Fibroblast of skin of right biceps (primary cell): ENCODE measurements around the gene ARHGEF5.
A peak's percentile ranks its signal among the peaks of the same experiment; 100 is the strongest.
"Not testable (repeated sequence)": the region's sequence is repeated elsewhere in the genome, so short reads cannot be mapped to it uniquely, and the experiment has no call there.

Experiments
- DNase-seq: peaks from one replicate; pipeline ENCODE4 v3.0.0-alpha.2; 2013

ARHGEF5 gene

GRCh38 chr7:144384555-144385245, 29.5 kb downstream of the ARHGEF5 start:
- peak; percentile 77 for DNase-seq

- peak; percentile 84 for DNase-seq
These were observed 31.5 kb downstream of the ARHGEF5 start for GRCh38 chr7:144386741-144387140.

GRCh38 chr7:144388950-144389349, 33.7 kb downstream of the ARHGEF5 start:
- DNase-seq, result peak; percentile 17

- no peak for DNase-seq
These were observed 35.3 kb downstream of the ARHGEF5 start for GRCh38 chr7:144390481-144390880.

- no peak for DNase-seq
These were observed 35.8 kb downstream of the ARHGEF5 start for GRCh38 chr7:144391014-144391413.

GRCh38 chr7:144391823-144392255, 36.6 kb downstream of the ARHGEF5 start:
- DNase-seq, result peak; percentile 55

GRCh38 chr7:144397086-144397485, 41.9 kb downstream of the ARHGEF5 start:
- DNase-seq, result no peak

- DNase-seq, result no peak
These were observed 43.1 kb downstream of the ARHGEF5 start for GRCh38 chr7:144398291-144398690.

GRCh38 chr7:144398911-144399310, 43.7 kb downstream of the ARHGEF5 start:
- DNase-seq, result no peak

GRCh38 chr7:144399946-144400345, 44.7 kb downstream of the ARHGEF5 start:
- no peak for DNase-seq

GRCh38 chr7:144401490-144401889, 46.3 kb downstream of the ARHGEF5 start:
- DNase-seq, result no peak

GRCh38 chr7:144403102-144403501, 47.9 kb downstream of the ARHGEF5 start:
- no peak for DNase-seq

- no peak for DNase-seq
These were observed 48.5 kb downstream of the ARHGEF5 start, which contains the start of gene NOBOX for GRCh38 chr7:144403649-144404061. NOBOX (minus strand) TSS chr7:144403693.

- DNase-seq, result no peak
These were observed 49.7 kb downstream of the ARHGEF5 start for GRCh38 chr7:144404946-144405345.

- DNase-seq, result no peak
These were observed 52.2 kb downstream of the ARHGEF5 start for GRCh38 chr7:144407266-144407931.

GRCh38 chr7:144408121-144408520, 52.9 kb downstream of the ARHGEF5 start:
- DNase-seq, result peak; percentile 16

- DNase-seq, result no peak
These were observed 55.2 kb downstream of the ARHGEF5 start for GRCh38 chr7:144410441-144410840.

- DNase-seq, result no peak
These were observed 59.6 kb downstream of the ARHGEF5 start for GRCh38 chr7:144414815-144415214.

GRCh38 chr7:144415858-144416257, 60.7 kb downstream of the ARHGEF5 start:
- no peak for DNase-seq

- no peak for DNase-seq
These were observed 61.1 kb downstream of the ARHGEF5 start for GRCh38 chr7:144416341-144416740.

- DNase-seq, result not testable (repeated sequence)
These were observed 63.7 kb downstream of the ARHGEF5 start for GRCh38 chr7:144418931-144419330.

GRCh38 chr7:144427539-144427938, 72.3 kb downstream of the ARHGEF5 start:
- DNase-seq, result not testable (repeated sequence)

GRCh38 chr7:144428431-144428830, 73.2 kb downstream of the ARHGEF5 start:
- no peak for DNase-seq
